Gastroesophageal sphincter (tissue), 4 donors: Measurements from ENCODE around the gene HOXA7. TPM values are rescaled to one million over a fixed set of nuclear protein-coding genes. Genes with fewer than 3 reads are reported as not detected.

Source experiments
- ATAC-seq: fragments of 150-250 bp; one replicate; pipeline ENCODE4 v1.9.1; 2016; ENCODE audit warnings: mild to moderate bottlenecking, moderate library complexity
- H3K27ac ChIP-seq, 4 donors: fragments of 200-600 bp; sonication (generic) in 3 of 4; 1 replicate in 3 of 4; 2 replicates in 1 of 4; pipeline ENCODE4 v1.5.1; 2016 to 2019
- H3K27me3 ChIP-seq: fragments of 200-600 bp; sonication (generic); one replicate; pipeline ENCODE4 v1.5.1; 2019
- H3K36me3 ChIP-seq, 2 donors: fragments of 200-600 bp; sonication (generic); one replicate each; pipeline ENCODE4 v1.5.1; 2019; ENCODE audit warnings: control low read depth in 1 of 2
- H3K4me1 ChIP-seq, 3 donors: fragments of 200-600 bp; sonication (generic); 1 replicate in 2 of 3; 2 replicates in 1 of 3; pipeline ENCODE4 v1.5.1; 2016 to 2019; ENCODE audit warnings: control low read depth in 2 of 3
- H3K4me3 ChIP-seq, 2 donors: fragments of 200-600 bp; sonication (generic); one replicate each; pipeline ENCODE4 v1.5.1; 2019; ENCODE audit warnings: mild to moderate bottlenecking in 1 of 2, moderate library complexity in 1 of 2
- H3K9me3 ChIP-seq, 3 donors: fragments of 200-600 bp; sonication (generic); one replicate each; pipeline ENCODE4 v1.5.1; 2017 to 2019; ENCODE audit warnings: control low read depth in 2 of 3
- CTCF ChIP-seq, 4 experiments: fragments of 200-600 bp in 2 of 4; fragments of 450-650 bp in 2 of 4; sonication (generic) in 1 of 4; IDR thresholded peaks; one replicate each; pipeline ENCODE4 v1.5.1; 2017 to 2019; ENCODE audit warnings: antibody characterized with exemption in 4 of 4, mild to moderate bottlenecking in 2 of 4, moderate library complexity in 2 of 4
- EP300 ChIP-seq: sonication (generic); formaldehyde crosslinking; IDR thresholded peaks from one replicate; pipeline ENCODE4 v1.6.1; 2017; ENCODE audit warnings: antibody characterized with exemption, mild to moderate bottlenecking
- POLR2A ChIP-seq, 2 donors: fragments of 450-650 bp; IDR thresholded peaks; one replicate each; pipeline ENCODE4 v1.6.1; 2017; ENCODE audit warnings: antibody characterized with exemption in 2 of 2, mild to moderate bottlenecking in 2 of 2, moderate library complexity in 1 of 2
- POLR2AphosphoS5 ChIP-seq: sonication (generic); formaldehyde crosslinking; IDR thresholded peaks from one replicate; pipeline ENCODE4 v1.6.1; 2017; ENCODE audit warnings: antibody characterized with exemption
- WGBS, 2 donors: methylation state at CpG; one replicate each; pipeline ENCODE4 v1.1.5; 2018; ENCODE audit warnings: low coverage in 1 of 2; 5-methylcytosine and 5-hydroxymethylcytosine counted together
- total RNA-seq, 4 donors: library from RNA; depleted of rRNA; stranded (reverse); fragments of >200 nt; gene quantifications; one replicate each; pipeline ENCODE4 v1.1.0, GENCODE V29; 2016

The HOXA7 gene
- total RNA-seq, 4 donors from 2014 or later: 0.85 to 5.1 (median 1.4) TPM

GRCh38 chr7:27141137-27141922, 15.1 kb downstream of the HOXA7 start:
- TF ChIP-seq EP300 (no peak), CTCF (IDR thresholded peaks at IDR 0.05) (no peak)
- H3K27ac ChIP-seq: peak overlapping the region; percentile 90 to 100 (median 98)
- no peaks in the 10 kb centered on the region for H3K36me3 ChIP-seq
- no peaks in the 10 kb centered on the region for H3K9me3 ChIP-seq
- 33 to 41% methylated on average over 18 of the region's 18 CpGs for WGBS, 2 donors
- no peak for ATAC-seq
- peak overlapping the region; percentile 94 to 98 for H3K4me3 ChIP-seq
- H3K4me1 ChIP-seq: peaks cover 5 to 59% (median 6%) of the 10 kb centered on the region in 3 donors
- H3K27me3 ChIP-seq: peaks cover 6% of the 10 kb centered on the region

- ATAC-seq: no peak
- peaks cover 6% of the 10 kb centered on the region for H3K27me3 ChIP-seq
- H3K36me3 ChIP-seq: no peaks in the 10 kb centered on the region
- TF ChIP-seq POLR2AphosphoS5 (no peak), POLR2A (IDR thresholded peaks at IDR 0.05) (no peak), EP300 (no peak), CTCF (IDR thresholded peaks at IDR 0.05) (no peak)
- peaks cover 5 to 70% (median 8%) of the 10 kb centered on the region in 3 donors for H3K4me1 ChIP-seq
- peak overlapping the region; percentile 90 to 100 (median 98) for H3K27ac ChIP-seq
- no peaks in the 10 kb centered on the region for H3K9me3 ChIP-seq
- 21 to 23% methylated on average over 13 to 14 of the region's 15 CpGs for WGBS, 2 donors
- H3K4me3 ChIP-seq: peak overlapping the region; percentile 31 to 94
Measured at GRCh38 chr7:27140126-27140857, 16.2 kb downstream of the HOXA7 start.

GRCh38 chr7:27139334-27140125, 16.9 kb downstream of the HOXA7 start:
- ATAC-seq: no peak
- WGBS, 2 donors: 19 to 35% methylated on average over 3 to 8 of the region's 53 CpGs
- no peaks in the 10 kb centered on the region for H3K27me3 ChIP-seq
- H3K27ac ChIP-seq: peak overlapping the region; percentile 90 to 100 (median 98)
- no peak for TF ChIP-seq POLR2AphosphoS5
- peak in 1 of 2 donors; percentile 14 for TF ChIP-seq POLR2A (IDR thresholded peaks at IDR 0.05)
- no peak for TF ChIP-seq CTCF (IDR thresholded peaks at IDR 0.05)
- no peak for TF ChIP-seq EP300
- H3K4me3 ChIP-seq: peak overlapping the region; percentile 31 to 94
- H3K4me1 ChIP-seq: peaks cover 12 to 74% (median 12%) of the 10 kb centered on the region in 3 donors
- no peaks in the 10 kb centered on the region for H3K36me3 ChIP-seq
- no peaks in the 10 kb centered on the region for H3K9me3 ChIP-seq

GRCh38 chr7:27138985-27139333, 17.5 kb downstream of the HOXA7 start:
- Histone ChIP-seq H3K4me1 (peaks cover 12 to 75% (median 12%) of the 10 kb centered on the region in 3 donors), H3K4me3 (peak overlapping the region; percentile 31 to 94)
- TF ChIP-seq POLR2AphosphoS5 (no peak), CTCF (IDR thresholded peaks at IDR 0.05) (no peak), EP300 (no peak), POLR2A (IDR thresholded peaks at IDR 0.05) (no peak)

More at GRCh38 chr7:27138985-27139333, 17.5 kb downstream of the HOXA7 start:
- Histone ChIP-seq H3K9me3 (no peaks in the 10 kb centered on the region), H3K27ac (peak overlapping the region; percentile 90 to 100 (median 98)), H3K27me3 (no peaks in the 10 kb centered on the region), H3K36me3 (no peaks in the 10 kb centered on the region)
- ATAC-seq: no peak
- 34 to 38% methylated on average over 3 to 5 of the region's 11 CpGs for WGBS, 2 donors
